ENCODE data around the gene OSTF1. TPM values are rescaled to one million over a fixed set of nuclear protein-coding genes. Genes with fewer than 3 reads are reported as not detected.

OSTF1 gene
- total RNA-seq, 2 donors from 2014 or later = 57.4 to 85.7 TPM

DNA sequence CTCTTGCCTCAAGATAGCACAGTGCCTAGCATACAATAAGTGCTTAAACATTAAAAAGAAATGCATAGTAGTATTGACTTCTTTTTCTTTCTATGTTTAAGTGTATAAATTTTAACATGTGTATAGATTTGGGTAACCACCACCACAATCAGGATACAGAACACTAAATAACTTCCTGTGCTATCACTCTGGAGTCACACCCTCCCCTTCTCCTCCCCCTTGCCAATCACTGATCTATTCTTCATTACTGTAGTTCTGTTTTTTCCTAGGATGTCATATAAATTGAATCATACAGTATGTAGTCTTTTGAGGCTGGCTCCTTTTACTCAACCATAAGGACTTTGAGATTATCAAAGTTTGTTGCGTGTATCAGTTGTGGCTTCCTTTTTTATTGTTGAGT lies 68.5 kb downstream of the OSTF1 start:
- intact Hi-C loops (cut with DNase I) = no loop called here

DNA sequence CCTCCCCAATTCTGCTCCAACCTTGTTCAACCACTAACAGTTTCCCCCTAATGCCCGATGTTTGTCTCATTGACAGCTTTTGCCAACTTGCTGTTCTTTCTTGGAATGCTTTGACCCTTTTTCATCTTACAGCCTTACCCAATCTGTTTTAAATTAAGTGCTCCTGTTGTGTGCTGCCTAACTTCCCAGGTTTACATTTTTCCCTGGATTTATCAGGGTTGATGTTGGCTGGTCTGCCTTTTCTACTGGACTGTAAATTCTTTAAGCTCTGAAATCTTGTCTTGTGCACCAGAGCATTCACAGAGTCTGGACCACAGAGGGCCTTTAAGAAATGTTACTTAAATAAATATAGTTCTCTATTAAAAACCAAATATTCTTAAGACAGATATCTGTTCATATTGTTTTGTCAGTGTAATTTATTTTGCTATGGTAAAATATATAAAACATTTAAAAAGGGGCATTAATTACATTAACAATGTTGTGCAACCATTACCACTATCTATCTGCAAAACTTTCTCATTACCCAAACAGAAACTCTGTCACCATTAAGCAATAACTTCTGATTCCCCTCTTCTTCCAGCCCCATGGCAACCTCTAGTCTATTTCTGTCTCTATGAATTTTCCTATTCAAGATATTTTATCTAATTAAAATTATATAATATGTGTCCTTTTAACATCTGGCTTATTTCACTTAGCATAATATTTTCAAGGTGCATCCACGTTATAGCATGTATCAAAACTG lies 73.0 kb downstream of the OSTF1 start:
- Histone ChIP-seq H3K9me3 (no peaks in the 10 kb centered on the region), H3K36me3 (no peaks in the 10 kb centered on the region), H3K4me3 (no peak overlapping the region), H3K27me3 (no peaks in the 10 kb centered on the region), H3K9ac (ENCODE audit: low read depth in 2 of 2, low read length in 2 of 2) (no peak overlapping the region), H3K27ac (no peak overlapping the region), H3K4me1 (no peaks in the 10 kb centered on the region)
- intact Hi-C loops (cut with DNase I) = no loop called here
- no peak for DNase-seq
- TF ChIP-seq, protein P1, sequence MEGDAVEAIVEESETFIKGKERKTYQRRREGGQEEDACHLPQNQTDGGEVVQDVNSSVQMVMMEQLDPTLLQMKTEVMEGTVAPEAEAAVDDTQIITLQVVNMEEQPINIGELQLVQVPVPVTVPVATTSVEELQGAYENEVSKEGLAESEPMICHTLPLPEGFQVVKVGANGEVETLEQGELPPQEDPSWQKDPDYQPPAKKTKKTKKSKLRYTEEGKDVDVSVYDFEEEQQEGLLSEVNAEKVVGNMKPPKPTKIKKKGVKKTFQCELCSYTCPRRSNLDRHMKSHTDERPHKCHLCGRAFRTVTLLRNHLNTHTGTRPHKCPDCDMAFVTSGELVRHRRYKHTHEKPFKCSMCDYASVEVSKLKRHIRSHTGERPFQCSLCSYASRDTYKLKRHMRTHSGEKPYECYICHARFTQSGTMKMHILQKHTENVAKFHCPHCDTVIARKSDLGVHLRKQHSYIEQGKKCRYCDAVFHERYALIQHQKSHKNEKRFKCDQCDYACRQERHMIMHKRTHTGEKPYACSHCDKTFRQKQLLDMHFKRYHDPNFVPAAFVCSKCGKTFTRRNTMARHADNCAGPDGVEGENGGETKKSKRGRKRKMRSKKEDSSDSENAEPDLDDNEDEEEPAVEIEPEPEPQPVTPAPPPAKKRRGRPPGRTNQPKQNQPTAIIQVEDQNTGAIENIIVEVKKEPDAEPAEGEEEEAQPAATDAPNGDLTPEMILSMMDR (IDR thresholded peaks at IDR 0.05) = no peak

More for the DNA sequence above, 68.5 kb downstream of the OSTF1 start:
- TF ChIP-seq, protein P1 (IDR thresholded peaks at IDR 0.05) = no peak
- H3K27ac ChIP-seq = no peak overlapping the region
- no peaks in the 10 kb centered on the region for H3K27me3 ChIP-seq
- no peaks in the 10 kb centered on the region for H3K9me3 ChIP-seq
- H3K4me1 ChIP-seq = no peaks in the 10 kb centered on the region
- no peak for DNase-seq
- no peak overlapping the region for H3K4me3 ChIP-seq
- H3K36me3 ChIP-seq = no peaks in the 10 kb centered on the region
- no peak overlapping the region for H3K9ac ChIP-seq (ENCODE audit: low read depth in 2 of 2, low read length in 2 of 2)

DNA sequence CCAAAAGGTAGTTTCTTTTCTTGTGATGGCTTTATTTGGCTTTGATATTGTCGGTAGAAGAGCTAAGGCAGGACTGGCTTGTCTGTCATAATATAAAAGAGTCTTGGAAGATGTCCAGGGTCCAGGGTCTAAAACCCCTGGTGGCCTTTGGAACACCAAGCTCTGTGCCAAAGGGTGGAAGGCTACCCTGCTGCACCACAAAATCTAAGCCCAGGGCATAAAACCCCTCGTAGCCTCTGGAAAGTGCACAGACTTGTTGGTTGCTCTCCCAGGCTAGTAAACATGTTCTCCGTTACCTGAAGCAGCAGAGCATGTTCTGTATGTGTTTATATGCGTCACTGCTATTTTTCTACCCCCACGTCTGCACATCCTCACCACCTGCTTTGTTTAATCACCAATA lies 75.5 kb downstream of the OSTF1 start:
- H3K9me3 ChIP-seq = no peaks in the 10 kb centered on the region
- no peak overlapping the region for H3K27ac ChIP-seq
- DNase-seq = no peak
- TF ChIP-seq, protein P1 (IDR thresholded peaks at IDR 0.05) = no peak
- intact Hi-C loops (cut with DNase I) = no loop called here
- H3K36me3 ChIP-seq = no peaks in the 10 kb centered on the region
- H3K27me3 ChIP-seq = no peaks in the 10 kb centered on the region
- no peaks in the 10 kb centered on the region for H3K4me1 ChIP-seq
- no peak overlapping the region for H3K9ac ChIP-seq (ENCODE audit: low read depth in 2 of 2, low read length in 2 of 2)
- H3K4me3 ChIP-seq = no peak overlapping the region

DNA sequence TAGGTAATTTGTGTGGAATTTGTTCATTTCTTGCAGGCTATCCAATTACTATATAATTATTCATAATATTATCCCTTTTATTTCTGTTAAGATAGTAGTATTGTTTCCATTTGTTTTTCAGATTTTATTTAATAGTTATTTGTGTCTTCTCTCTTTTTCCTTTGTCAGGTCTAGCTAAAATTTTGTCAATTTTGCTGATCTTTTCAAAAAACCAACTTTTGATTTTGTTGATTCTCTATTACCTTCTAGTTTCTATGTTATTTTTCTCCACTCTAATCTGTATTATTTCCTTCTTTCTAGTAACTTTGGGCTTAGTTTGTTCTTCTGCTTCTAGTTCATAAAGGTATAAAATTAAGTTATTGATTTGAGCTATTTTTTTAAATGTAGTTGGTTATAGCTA lies 76.3 kb downstream of the OSTF1 start:
- TF ChIP-seq, protein P1 (IDR thresholded peaks at IDR 0.05) = no peak
- intact Hi-C loops (cut with DNase I) = no loop called here
- H3K9me3 ChIP-seq = no peaks in the 10 kb centered on the region
- no peaks in the 10 kb centered on the region for H3K27me3 ChIP-seq
- no peaks in the 10 kb centered on the region for H3K36me3 ChIP-seq
- H3K27ac ChIP-seq = no peak overlapping the region
- no peak overlapping the region for H3K9ac ChIP-seq (ENCODE audit: low read depth in 2 of 2, low read length in 2 of 2)
- H3K4me1 ChIP-seq = no peaks in the 10 kb centered on the region
- no peak overlapping the region for H3K4me3 ChIP-seq
- DNase-seq = no peak

DNA sequence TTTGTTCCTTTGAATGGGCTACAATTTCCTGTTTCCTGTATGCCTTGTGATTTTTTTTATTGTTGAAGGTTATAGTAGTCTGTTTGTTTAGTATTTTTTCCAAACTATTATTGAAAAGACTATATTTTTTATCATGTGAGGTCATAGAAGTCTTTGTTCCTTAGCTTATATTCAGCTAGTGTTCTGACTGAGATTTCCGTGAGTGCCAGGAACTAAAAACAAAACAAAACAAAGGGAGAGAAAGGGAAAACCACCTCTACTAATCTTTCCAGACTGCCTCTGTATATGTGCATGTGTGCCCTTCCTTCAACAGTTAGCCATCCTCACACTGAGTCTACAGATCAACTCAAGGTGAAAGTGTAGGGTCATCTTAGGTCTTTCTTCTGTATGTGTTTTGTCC lies 79.0 kb downstream of the OSTF1 start:
- H3K4me3 ChIP-seq = no peak overlapping the region
- TF ChIP-seq, protein P1 (IDR thresholded peaks at IDR 0.05) = no peak
- no peaks in the 10 kb centered on the region for H3K9me3 ChIP-seq
- no peaks in the 10 kb centered on the region for H3K36me3 ChIP-seq
- intact Hi-C loops (cut with DNase I) = no loop called here
- H3K27me3 ChIP-seq = no peaks in the 10 kb centered on the region
- no peak overlapping the region for H3K27ac ChIP-seq
- H3K4me1 ChIP-seq = no peaks in the 10 kb centered on the region
- no peak for DNase-seq
- no peak overlapping the region for H3K9ac ChIP-seq (ENCODE audit: low read depth in 2 of 2, low read length in 2 of 2)

All from colonic mucosa (tissue), 4 donors.